Psoas muscle (tissue), 8 donors: ENCODE data around the gene SLC35F3. TPM values are rescaled to one million over a fixed set of nuclear protein-coding genes. Genes with fewer than 3 reads are reported as not detected.

Source experiments
- ATAC-seq, 4 donors: fragments of 200-7000 bp; cut with Tn5 transposase; one replicate each; pipeline ENCODE4 v1.9.1; 2020; ENCODE audit warnings: moderate library complexity in 3 of 4, mild to moderate bottlenecking in 2 of 4
- DNase-seq, 2 donors: peaks; one replicate each; pipeline ENCODE4 v3.0.0-alpha.2; 2020
- H3K27ac ChIP-seq: fragments of 200-600 bp; one replicate; pipeline ENCODE4 v1.8.0; 2022
- H3K27me3 ChIP-seq, 3 donors: fragments of 200-600 bp in 1 of 3; one replicate each; pipeline versions ENCODE4 v1.6.1 to v1.8.0; 2013 to 2022; ENCODE audit warnings: low read length in 2 of 3, mild to moderate bottlenecking in 2 of 3, moderate library complexity in 1 of 3; ENCODE audit not compliant: insufficient read depth in 3 of 3
- H3K36me3 ChIP-seq, 2 donors: fragments of 200-600 bp in 1 of 2; one replicate each; pipeline versions ENCODE4 v1.6.1 to v1.8.0; 2013 to 2022; ENCODE audit warnings: low read depth in 1 of 2, mild to moderate bottlenecking in 1 of 2, moderate library complexity in 1 of 2; ENCODE audit not compliant: insufficient read depth in 1 of 2
- H3K4me1 ChIP-seq: fragments of 200-600 bp; one replicate; pipeline ENCODE4 v1.8.0; 2022
- H3K4me3 ChIP-seq: fragments of 200-600 bp; one replicate; pipeline ENCODE4 v1.8.0; 2022; ENCODE audit warnings: mild to moderate bottlenecking
- H3K9me3 ChIP-seq: fragments of 200-600 bp; one replicate; pipeline ENCODE4 v1.8.0; 2022
- WGBS, 3 donors: extraction: QIAGEN DNeasy Blood & Tissue Kit; methylation state at CpG; one replicate each; pipeline versions ENCODE4 v1.1.6 to v1.1.7; 2013; 5-methylcytosine and 5-hydroxymethylcytosine counted together
- intact Hi-C, 2 donors: fragments of 100-400 bp; cut with DNase I; formaldehyde crosslinking; loops; one replicate each; pipeline versions ENCODE4 v1.11.0 to v1.14.2; 2022
- polyA plus RNA-seq, 3 donors: library from polyadenylated mRNA; stranded (reverse); fragments of 200-250 nt; gene quantifications; one replicate each; pipeline ENCODE4 v1.2.3, GENCODE V29; 2013
- total RNA-seq, 4 donors: library from RNA; stranded (reverse); fragmentation: NEBNext Ultra II Directional in 2 of 4; extraction: Animal tissue kit (Norgen Biotek cat#: 25700) in 2 of 4; gene quantifications; one replicate each; pipeline versions ENCODE4 v1.2.1 to v1.2.4, GENCODE V29; 2021 to 2023
- TF ChIP-seq, protein P1 (sequence below): fragments of 200-600 bp; IDR thresholded peaks from one replicate; pipeline ENCODE4 v1.8.0; 2022; ENCODE audit warnings: antibody characterized with exemption
- donor health status: healthy with polysubstance abuse.
- donor health status: DM: no; HTN: no; CAD: no; lungs with moderate emphysema.
- donor health status: Bipolar disorder and iron deficiency.
- donor health status: healthy.
- donor health status: DM: yes; HTN: yes; CAD: no.
- donor health status: DM: no; HTN: no; CAD: no.
- donor health status: DM: no; HTN: no; CAD: no.
- donor health status: DM: yes; HTN: yes; CAD: no.

Gene SLC35F3
- total and polyA plus RNA-seq, 7 donors: 0.01 to 0.16 (median 0.10) TPM; not detected in 3

DNA sequence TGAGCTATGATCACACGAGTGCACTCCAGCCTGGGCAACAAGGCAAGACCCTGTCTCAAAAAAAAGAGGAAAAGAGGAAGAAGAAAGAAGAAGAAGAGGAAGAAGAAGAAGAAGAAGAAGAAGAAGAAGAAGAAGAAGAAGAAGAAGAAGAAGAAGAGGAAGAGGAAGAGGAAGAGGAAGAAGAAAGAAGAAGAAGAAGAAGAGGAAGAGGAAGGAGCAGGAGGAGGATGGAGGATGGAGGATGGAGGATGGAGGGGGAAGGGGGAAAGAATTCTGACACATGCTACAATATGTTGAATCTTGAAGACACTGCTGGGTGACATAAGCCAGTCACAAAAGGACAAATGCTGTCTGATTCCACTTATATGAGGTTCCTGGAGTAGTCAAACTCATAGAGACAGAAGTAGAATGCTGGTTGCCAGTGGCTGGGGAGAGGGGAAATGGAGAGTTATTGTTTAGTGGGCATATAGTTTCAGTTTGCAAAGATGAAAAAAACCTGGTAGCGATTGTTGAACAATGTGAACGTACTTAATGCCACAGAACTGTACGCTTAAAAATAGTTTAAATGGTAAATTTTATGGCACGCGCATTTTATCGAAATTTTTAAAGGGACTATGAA lies 421.5 kb downstream of the SLC35F3 start:
- H3K4me3 ChIP-seq: peak overlapping the region; percentile 35
- no peaks in the 10 kb centered on the region for H3K36me3 ChIP-seq
- no peaks in the 10 kb centered on the region for H3K9me3 ChIP-seq
- H3K4me1 ChIP-seq: no peaks in the 10 kb centered on the region
- TF ChIP-seq, protein P1, sequence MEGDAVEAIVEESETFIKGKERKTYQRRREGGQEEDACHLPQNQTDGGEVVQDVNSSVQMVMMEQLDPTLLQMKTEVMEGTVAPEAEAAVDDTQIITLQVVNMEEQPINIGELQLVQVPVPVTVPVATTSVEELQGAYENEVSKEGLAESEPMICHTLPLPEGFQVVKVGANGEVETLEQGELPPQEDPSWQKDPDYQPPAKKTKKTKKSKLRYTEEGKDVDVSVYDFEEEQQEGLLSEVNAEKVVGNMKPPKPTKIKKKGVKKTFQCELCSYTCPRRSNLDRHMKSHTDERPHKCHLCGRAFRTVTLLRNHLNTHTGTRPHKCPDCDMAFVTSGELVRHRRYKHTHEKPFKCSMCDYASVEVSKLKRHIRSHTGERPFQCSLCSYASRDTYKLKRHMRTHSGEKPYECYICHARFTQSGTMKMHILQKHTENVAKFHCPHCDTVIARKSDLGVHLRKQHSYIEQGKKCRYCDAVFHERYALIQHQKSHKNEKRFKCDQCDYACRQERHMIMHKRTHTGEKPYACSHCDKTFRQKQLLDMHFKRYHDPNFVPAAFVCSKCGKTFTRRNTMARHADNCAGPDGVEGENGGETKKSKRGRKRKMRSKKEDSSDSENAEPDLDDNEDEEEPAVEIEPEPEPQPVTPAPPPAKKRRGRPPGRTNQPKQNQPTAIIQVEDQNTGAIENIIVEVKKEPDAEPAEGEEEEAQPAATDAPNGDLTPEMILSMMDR: no peak
- 62 to 67% (median 66%) methylated on average over 7 of the region's 7 CpGs for WGBS, 3 donors
- peaks cover 0 to 26% (median 3%) of the 10 kb centered on the region in 3 donors for H3K27me3 ChIP-seq
- ATAC-seq: no peak
- intact Hi-C loops: no loop called here
- DNase-seq: no peak
- H3K27ac ChIP-seq: no peak overlapping the region

DNA sequence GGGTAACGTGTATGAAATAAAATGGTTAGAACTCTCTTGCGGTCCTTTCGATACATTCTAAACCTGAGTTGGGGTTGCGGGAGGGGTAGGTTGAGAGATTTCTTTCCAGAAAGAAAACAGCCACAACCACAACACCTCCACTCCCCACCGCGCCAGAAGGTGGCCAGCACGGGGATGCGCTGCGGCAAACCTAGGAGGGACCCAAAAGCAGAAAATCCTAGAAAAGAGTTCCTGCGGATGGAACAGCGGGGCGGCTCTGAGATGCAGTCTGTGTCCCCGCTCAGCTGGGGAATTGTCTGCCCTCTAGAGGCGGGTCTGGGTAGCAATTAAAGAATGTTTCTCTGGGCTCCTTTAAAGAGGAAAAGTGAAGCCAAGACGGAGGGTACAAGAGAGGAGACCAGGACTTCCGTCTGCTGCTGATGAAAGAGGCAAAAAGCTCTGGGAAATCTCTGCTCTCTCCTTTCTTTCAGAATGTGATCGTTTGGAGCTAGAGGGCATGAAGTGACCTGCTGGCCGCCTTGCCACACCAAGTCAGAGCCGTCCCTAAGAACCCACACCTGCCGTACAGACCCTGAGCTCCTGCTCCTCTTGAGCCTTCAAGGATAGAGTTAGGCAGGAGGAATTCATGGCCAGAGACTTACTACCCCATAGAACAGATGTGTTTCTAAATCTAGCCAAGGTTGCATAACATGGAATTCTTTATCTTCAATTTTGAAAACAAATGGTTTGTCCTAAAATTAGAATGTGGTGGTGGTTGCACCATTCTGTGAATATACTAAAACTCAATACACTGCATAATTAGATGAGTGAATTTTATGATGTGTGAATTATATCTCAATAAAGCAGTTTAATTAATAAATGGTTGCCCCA lies 422.3 kb downstream of the SLC35F3 start:
- DNase-seq: no peak
- peak in 3 of 4 donors; percentile 64 to 76 (median 76) for ATAC-seq
- intact Hi-C loops: no loop called here
- no peaks in the 10 kb centered on the region for H3K9me3 ChIP-seq
- H3K4me3 ChIP-seq: peak overlapping the region; percentile 35
- WGBS, 3 donors: 32 to 35% (median 33%) methylated on average over 20 of the region's 20 CpGs
- H3K27ac ChIP-seq: no peak overlapping the region
- peaks cover 0 to 27% (median 3%) of the 10 kb centered on the region in 3 donors for H3K27me3 ChIP-seq
- H3K4me1 ChIP-seq: no peaks in the 10 kb centered on the region
- TF ChIP-seq, protein P1: peak; percentile 55
- H3K36me3 ChIP-seq: no peaks in the 10 kb centered on the region

DNA sequence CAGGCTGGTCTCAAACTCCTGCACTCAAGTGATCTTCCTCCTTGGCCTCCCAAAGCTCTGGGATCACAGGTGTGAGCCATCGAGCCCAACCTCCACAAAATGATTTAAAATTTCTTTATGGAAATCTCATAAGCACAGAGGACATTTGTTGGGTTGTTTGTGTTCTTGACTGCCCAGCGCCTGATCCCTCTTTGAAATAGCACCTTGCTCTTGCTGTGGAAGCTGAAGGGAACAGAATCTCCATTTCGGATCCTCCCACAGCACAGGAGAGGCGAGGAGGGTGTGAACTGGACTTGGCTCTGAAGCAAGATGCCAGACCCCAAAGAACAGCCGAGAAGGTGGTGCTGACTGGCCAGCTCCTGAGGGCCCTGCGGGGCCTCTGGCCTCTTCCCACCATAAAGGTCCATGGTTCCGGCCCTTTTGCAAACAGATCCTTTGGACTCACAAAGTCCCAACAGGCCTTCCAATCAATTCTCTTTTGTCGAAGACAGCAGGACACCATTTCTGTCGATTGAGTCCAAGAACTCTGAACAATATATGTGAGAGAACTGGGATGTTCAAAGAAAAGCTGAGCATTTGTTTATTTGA lies 423.2 kb downstream of the SLC35F3 start:
- ATAC-seq (no peak), DNase-seq (no peak)
- TF ChIP-seq, protein P1: no peak
- no peaks in the 10 kb centered on the region for H3K4me1 ChIP-seq
- H3K9me3 ChIP-seq: no peaks in the 10 kb centered on the region
- H3K27me3 ChIP-seq: peaks cover 0 to 33% (median 3%) of the 10 kb centered on the region in 3 donors
- H3K27ac ChIP-seq: no peak overlapping the region
- H3K4me3 ChIP-seq: no peak overlapping the region
- WGBS, 3 donors: 83 to 87% (median 84%) methylated on average over 9 of the region's 9 CpGs
- no peaks in the 10 kb centered on the region for H3K36me3 ChIP-seq
- intact Hi-C loops: no loop called here

DNA sequence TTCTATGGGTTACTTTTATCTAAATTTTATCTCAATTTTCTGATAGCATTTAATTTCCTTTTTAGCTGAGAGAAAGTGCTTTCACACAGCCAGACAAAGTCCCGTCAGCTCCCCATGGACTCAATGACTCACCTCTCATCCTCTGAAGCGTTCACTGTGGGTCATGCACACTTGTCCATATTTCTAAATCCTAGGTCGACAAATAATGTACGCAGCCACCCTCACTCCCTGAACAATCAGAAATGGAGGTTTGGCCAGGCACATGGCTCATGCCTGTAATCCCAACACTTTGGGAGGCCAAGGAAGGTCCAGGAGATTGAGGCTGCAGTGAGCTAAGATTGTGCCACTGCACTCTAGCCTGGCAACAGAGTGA lies 426.4 kb downstream of the SLC35F3 start:
- H3K4me3 ChIP-seq: no peak overlapping the region
- TF ChIP-seq, protein P1: no peak
- WGBS, 3 donors: 80 to 89% (median 85%) methylated on average over 4 of the region's 4 CpGs
- H3K4me1 ChIP-seq: no peaks in the 10 kb centered on the region
- H3K27me3 ChIP-seq: peaks cover 0 to 14% (median 3%) of the 10 kb centered on the region in 3 donors
- no peak for ATAC-seq
- DNase-seq: no peak
- H3K36me3 ChIP-seq: no peaks in the 10 kb centered on the region
- peaks cover 2% of the 10 kb centered on the region for H3K9me3 ChIP-seq
- no peak overlapping the region for H3K27ac ChIP-seq
- intact Hi-C loops: no loop called here
